Neural progenitor cell (in vitro differentiated cells): ENCODE results near the gene FREM2.

ENCODE experiments used
- EZH2 ChIP-seq: fragments of 200-600 bp; sonication (generic); IDR thresholded peaks from 2 replicates; pipeline ENCODE4 v1.6.1; 2017; ENCODE audit warnings: antibody characterized with exemption, mild to moderate bottlenecking, moderate library complexity
- EZH2phosphoT487 ChIP-seq: fragments of 200-600 bp; sonication (generic); IDR thresholded peaks from 2 replicates; pipeline ENCODE4 v1.6.1; 2017; ENCODE audit warnings: antibody characterized with exemption
- TF ChIP-seq, protein P1 (sequence below): fragments of 200-600 bp; sonication (generic); IDR thresholded peaks from 2 replicates; pipeline ENCODE4 v1.5.1; 2017; ENCODE audit warnings: antibody characterized with exemption, mild to moderate bottlenecking

DNA sequence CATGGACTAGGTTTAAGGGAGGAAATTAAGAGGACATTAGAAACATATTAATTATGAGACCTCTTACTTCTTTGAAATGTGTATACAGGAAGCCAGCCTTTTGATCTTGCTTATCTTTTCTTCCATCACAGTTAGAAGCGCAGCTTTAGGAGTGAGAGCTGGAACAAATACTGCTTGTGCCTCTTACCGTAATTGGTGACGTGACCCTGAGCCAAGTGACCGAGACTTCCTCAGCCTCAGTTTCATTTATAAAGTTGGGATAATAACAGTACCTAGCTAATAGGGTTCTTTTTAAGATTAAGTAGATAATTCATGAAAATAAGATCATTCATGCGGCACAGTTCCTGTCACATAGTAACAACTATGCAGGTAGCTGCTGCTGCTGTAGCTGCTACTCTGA, 18.5 kb downstream of the FREM2 start:
- TF ChIP-seq, protein P1, sequence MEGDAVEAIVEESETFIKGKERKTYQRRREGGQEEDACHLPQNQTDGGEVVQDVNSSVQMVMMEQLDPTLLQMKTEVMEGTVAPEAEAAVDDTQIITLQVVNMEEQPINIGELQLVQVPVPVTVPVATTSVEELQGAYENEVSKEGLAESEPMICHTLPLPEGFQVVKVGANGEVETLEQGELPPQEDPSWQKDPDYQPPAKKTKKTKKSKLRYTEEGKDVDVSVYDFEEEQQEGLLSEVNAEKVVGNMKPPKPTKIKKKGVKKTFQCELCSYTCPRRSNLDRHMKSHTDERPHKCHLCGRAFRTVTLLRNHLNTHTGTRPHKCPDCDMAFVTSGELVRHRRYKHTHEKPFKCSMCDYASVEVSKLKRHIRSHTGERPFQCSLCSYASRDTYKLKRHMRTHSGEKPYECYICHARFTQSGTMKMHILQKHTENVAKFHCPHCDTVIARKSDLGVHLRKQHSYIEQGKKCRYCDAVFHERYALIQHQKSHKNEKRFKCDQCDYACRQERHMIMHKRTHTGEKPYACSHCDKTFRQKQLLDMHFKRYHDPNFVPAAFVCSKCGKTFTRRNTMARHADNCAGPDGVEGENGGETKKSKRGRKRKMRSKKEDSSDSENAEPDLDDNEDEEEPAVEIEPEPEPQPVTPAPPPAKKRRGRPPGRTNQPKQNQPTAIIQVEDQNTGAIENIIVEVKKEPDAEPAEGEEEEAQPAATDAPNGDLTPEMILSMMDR = no peak
- no peak for TF ChIP-seq EZH2
- TF ChIP-seq EZH2phosphoT487 = no peak
